NCI-H345 treated with DMSO at 0.1 percent for 48 hours (cell line): ENCODE measurements around the gene CYTH4.
"Not testable (repeated sequence)": the region's sequence is repeated elsewhere in the genome, so short reads cannot be mapped to it uniquely, and the experiment has no call there.

Experiments used
- DNase-seq: peaks from one replicate; lab custom pipeline; 2025; ENCODE audit not compliant: unreplicated experiment; lab: John Stamatoyannopoulos, UW

Gene CYTH4, protein sequence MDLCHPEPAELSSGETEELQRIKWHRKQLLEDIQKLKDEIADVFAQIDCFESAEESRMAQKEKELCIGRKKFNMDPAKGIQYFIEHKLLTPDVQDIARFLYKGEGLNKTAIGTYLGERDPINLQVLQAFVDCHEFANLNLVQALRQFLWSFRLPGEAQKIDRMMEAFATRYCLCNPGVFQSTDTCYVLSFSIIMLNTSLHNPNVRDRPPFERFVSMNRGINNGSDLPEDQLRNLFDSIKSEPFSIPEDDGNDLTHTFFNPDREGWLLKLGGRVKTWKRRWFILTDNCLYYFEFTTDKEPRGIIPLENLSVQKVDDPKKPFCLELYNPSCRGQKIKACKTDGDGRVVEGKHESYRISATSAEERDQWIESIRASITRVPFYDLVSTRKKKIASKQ

DNA sequence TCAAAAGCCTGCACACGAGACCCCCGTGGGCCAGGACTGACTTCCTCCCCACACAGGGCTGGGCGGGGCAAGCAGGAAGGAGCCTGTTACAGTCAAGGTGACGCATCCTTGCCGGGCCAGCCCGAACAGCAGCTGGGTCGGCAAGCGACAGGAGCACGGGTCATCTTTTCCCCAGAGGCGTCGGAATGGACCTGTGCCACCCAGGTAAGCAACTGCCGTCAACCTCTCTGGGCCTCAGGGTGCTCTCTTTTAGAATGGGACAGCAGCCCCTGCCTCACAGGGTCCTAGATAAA is at the start of gene CYTH4:
Gene CYTH4, plus strand, starts transcription at position 124 of the 293 bp plus-strand sequence. Its CDS starts 62 bp downstream, at position 186.
- no peak for DNase-seq

DNA sequence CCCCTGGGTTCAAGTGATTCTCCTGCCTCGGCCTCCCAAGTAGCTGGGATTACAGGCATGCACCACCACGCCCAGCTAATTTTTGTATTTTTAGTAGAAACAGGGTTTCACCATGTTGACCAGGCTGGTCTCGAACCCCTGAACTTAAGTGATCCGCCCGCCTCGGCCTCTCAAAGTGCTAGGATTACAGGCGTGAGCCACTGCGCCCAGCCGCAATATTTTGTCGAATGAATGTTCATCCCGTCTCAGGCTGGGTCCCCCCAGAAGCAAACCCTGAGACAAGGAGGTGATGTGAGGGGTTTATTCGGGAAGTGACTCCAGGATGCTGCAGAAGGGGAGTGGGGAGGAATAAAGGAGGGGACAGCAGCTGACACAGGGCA is 48.9 kb upstream of the CYTH4 start:
- not testable (repeated sequence) for DNase-seq

DNA sequence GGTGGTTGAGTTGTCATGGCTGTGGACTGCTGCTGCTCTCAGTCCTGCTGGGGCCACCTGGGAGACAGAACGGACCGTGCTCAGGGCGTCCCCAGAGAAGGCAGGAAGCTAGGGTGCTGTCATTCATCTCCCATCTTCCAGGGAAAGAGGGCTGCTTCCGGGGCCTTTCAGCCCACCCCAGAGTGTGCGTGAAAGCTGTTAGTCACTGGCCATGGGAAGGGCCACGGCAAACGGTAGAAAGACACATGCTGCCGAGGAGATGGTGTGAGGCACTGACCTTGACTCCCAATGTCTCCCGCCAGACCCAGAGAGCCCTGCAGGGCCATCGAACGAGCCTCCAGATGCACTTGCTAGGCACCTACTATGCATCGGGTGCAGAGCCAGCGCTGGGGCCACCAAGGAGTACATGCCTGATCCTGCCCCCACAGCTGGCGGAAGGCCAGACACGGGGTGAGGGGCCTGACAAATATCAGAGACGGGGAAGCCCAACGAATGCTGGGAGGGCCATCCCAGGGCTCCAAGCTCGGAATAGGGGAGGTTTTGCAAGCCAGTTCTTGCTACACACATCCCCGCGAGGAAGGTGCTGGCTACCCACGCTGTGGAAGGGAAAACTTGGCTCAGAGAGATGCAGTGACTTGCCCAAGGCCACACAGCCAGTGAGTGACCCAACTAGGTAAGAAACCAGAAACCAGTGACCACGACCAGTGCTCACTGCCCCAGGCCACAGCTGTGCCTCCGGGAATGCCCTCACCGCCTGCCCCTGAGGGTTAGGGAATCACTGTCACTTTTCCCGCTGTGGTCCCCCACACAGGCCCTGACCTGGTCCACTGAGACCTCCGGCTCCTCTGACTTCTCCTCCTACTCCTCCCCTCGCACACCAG is 48.3 kb upstream of the CYTH4 start:
- DNase-seq = no peak

DNA sequence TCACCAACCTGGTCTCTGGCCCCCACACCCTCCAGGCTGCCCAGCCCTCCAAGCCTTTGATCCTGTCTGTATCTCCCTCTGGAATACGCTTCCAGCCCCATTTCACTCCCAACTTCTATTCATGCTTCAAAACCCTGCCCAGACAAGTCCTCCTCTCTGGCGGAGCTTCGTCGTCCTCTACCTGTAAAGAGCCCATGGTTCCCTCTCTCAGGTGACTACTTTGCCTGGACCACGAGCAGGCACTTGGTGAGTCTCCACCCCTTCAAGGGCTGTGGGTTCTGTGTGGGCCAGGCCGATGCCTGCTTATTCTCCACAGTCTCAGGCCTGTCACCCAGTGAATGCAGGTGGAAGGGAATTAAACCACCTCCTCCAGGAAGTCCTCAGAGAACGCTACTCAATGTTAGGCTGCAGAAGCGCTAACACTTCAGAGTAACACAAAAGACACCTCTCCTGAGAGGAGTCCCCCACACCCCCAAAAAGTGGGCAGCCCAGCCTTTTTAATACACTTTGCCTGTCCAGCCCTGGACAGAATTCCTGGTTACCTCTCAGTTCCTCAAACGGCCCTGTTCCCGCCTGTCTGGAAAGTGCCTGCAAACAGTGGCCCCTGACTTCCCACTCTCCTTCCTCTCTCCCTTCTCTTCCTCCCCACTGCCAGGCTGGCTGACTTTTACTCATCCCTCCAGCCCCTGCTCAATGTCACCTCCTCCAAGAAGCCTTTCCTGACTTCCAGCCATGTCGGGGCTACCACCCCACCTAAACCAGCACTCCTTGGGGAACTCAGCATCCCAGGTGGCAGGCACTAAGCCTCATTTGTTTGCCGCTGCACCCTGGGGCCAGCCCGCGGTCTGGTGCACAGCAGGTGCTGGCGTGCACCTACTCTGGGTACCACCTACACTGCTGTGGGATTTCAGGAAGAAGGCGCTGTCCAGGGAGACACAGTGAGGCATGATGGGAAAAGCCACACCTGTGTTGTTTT is 47.3 kb upstream of the CYTH4 start:
- DNase-seq = no peak

DNA sequence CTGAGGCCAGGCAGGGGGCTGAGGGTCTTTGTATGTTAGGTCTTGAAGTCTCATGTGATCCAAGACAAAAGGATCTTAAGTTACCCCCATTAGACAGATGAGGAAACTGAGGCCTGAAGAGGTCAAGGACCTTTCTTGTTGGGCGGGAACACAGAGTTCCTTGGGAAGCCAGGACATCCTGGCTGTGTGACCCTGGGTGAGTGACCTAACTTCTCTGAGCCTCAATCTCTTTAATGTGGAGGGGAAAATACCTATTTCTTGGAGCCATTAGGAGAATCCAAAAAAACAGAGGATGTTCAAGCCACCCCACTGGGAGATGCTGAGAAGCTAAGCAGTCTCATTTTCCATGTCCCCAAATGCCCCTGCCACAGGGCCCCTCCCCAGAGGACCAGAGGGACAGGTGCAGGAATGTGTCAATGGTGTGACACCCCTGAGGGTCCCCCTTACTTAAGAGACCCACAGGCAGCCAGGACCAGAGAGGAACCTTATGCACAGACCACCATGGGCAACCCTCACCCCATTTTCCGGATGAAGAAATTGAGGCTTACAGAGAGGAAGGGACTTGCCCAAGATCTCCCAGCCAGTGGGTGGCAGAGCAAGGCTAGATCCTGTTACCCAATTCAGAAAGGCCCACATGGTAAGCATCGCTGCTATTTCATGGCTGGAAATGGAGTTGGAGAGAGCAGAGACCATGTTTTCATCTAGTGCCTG is 46.3 kb upstream of the CYTH4 start:
- no peak for DNase-seq

DNA sequence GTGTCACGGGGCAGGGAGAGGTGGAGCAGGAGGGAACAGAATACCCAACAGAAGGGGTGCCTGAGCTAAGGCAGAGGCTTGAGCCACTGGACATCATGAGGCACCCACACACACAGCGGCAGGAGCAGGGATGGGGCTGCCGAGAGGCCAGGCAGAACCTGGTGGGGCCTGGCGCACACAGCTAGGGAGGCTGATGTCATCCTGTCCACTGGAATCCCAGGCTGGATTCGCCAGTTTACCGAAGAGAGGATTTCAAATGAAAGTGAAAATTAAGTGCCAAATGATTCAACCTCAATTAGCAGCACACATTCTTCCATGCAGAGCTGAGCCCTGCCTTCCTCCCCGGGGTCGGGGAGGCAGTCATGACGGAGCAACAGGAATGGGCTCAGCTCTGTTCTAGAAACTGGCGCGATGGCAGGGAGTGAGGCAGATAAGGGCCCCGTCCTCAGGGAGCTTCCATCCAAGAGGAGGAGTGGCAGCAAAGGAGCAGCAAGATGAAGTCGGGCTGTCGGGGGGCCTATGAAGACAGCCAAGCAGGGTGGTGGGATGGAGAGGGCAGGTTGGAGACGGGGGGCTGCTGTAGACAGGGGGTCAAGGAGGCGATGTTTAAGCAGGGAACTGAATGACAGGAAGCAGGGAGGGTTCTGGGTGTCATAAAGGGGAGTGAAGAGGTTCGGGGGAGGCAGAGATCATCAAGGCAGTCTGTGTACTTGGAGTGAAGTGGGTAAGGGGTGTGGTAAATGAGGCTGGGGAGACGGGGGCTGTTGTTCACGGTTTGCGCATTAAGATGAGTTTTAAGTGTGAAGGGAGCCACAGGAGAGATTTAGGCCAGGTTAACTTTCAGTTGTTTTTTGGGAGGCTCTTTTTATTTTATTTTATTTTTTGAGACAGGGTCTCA is 44.7 kb upstream of the CYTH4 start:
- no peak for DNase-seq

DNA sequence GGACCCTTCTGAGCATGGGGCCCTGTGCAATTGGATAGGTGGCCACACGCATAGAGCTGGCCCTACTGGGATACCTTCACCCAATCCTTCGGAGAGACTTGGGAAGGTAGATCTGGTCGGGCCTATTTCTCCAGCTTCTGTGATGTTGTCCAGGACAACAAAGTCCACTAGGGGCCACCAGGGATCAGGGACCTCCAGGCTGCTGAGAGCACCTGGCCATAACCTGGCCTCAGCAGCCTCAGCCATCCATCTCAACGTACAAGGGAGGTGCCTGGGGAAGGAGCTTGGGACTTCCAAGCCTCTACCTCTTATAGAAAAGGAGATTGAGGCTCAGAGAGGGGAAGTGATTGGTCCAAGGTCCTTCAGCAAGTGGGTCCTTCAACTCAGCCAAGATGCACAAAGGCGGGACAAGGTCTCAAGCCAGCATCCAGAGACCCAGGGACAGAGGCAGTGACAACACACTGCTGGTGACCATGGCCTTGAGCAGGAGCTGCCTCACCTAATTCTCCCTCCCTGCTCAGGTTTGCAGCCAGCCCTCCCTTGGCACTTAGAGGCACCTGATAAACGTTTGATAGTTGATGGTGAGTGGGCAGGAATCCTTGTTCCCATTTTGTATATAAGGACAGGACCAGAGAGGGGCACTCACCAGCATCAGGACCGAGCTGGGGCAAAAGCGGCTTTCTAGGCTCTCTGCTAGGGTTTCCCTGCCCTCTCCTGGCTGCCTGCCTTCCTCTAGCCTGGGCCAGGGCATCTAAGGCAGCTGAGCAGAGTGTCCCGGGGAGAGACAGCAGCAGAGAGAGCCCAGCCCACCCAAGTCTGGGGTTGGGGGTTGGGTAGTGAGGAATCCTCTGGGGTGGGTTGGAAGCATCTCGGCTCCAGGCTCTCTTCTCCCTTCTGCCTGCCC is 42.7 kb upstream of the CYTH4 start:
- DNase-seq = no peak

DNA sequence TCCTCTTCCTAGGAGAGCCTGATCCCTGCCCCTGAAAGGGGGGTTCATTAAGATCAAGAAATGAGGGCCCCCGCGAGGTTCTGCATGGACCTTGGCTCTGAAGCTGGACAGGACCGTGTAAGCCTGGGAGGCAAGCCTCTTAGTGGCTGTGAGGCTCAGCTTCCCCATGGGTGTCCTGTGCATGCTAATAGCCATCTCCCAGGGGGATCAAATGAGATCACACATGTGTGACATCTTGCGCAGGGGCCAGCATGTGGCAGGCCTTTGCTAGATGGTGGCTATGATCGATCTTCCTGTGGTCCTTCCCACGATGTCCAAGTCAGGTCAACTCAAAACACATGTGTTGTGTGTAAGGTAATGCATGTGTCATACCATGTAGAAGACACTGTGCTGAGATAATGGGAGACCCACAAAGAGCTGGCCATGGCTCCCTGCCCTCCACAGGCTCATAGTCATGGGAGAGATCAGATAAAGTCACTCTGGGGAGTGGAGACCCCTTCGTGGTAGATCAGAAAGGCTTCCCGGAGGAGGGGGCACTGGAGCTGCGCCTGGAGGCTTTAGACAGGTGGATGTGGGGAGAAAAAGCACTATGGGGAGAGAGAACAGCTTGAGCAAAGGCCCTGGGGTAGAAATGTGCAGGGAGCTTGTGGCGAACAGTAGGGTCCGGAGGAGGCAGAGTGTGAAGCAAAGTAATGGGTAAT is 41.9 kb upstream of the CYTH4 start:
- DNase-seq = no peak

DNA sequence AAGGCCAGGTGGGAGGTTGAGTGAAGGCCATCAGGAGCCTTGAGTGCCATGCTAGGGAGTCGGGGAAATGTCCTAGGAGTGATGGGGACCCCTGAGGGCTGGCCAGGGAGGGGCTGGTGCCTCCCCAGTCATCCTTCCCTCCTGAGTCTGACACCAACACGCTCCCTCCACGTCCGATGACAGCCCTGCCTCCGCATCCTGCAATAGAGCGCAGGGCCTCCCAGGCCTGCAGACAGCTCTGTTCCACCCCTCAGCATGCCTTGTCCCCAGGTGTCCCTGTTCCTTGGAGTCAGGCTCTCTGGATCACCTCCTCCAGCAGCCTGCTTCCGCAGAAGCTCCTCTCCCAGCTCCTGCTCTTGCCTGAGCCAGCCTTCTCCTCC is 41.4 kb upstream of the CYTH4 start:
- DNase-seq = no peak

DNA sequence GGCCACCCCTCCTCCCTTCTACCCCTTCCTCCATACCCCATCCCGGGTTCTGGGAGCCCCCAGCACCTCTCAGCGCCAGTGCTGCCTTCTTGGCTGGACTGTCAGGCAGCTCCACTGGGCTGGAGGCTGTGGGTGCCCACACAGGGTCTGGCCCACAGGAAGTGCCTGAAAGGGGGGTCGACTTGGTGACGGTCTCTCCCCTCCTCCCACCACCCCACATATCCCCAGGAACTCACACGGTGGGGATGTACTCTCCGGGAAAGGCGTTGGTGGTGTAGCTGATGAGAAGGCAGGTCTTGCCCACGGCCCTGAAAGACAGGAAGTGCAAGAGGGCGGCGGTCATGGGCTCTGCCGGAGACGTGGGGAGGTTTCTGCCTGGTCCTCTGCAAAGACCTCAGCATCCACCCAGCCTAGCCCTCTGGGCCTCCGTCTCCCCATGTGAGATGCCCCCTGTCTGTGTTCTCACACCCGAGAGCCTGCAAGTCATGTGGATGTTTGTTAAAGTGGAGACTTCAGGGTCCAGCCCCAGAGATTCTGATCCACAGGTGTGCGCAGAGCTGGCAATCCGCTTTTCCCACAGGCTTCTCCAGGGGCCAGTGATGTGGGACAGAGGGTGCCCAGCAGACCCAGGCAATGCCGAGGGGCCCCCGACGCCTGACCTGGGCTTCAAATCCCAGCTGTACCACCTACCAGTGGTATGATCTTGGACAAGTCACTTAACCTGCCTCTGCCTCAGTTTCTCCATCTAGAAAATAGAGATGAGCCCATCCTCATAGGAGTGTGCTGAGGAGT is 40.8 kb upstream of the CYTH4 start:
- no peak for DNase-seq

DNA sequence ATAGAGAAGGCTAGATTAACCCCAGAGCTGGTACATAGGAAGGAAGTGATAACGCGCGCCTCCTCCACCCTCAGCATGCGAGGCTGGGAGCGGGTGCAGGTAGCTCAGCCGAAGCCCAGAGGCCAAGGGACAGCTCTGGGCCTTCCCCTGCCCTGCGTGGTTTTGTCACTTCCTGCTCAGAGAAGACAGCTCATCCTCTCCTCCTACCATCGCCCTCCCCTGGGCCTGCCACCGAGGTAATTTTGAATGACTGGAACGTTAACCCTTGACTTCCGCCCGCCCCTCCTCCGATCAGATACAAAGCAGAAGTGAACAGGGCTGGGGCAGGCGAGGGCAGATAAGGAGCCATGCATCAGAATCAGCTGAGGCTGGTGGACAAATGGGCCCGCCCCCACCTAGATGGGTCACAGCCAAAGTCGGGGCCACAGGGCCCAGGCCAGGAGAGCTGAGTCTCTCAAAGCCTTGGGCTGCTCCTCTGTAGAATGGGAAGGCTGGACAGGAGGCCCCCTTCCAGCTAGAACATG is 39.9 kb upstream of the CYTH4 start:
- no peak for DNase-seq

DNA sequence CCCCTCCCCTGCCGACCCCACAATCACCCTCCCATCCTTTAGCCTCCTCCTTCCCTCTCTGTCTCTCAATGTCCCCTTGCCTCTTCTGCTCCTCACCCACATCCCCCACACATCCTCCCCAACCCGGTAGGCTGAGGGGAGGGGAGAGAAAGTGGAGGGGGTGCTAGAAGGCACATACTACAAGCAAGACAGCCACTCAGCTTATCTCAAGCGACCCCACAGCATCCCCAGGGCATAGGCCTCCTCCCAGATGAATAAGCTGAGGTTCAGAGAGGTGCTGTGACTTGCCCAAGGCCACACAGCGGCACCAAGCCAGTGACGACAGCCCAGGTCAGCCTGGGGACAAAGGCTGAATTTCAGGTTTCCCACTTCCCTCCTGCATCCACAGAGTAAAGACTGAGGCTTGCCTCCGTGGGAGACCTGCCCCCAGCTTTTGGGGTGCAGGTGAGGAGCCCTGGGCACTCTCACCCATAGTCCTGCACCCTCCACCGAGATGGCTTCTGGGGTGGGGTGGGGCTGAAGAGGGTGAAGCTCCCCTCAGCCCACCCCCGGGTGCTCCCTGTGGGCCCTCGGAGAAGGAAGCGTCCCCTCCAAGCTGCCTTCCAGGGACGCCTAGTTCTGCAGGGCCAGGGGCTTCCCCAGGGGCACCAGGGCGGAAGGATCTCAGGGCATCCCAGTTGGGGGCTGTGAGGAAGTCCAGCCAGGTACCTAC is 38.8 kb upstream of the CYTH4 start:
- DNase-seq = no peak

DNA sequence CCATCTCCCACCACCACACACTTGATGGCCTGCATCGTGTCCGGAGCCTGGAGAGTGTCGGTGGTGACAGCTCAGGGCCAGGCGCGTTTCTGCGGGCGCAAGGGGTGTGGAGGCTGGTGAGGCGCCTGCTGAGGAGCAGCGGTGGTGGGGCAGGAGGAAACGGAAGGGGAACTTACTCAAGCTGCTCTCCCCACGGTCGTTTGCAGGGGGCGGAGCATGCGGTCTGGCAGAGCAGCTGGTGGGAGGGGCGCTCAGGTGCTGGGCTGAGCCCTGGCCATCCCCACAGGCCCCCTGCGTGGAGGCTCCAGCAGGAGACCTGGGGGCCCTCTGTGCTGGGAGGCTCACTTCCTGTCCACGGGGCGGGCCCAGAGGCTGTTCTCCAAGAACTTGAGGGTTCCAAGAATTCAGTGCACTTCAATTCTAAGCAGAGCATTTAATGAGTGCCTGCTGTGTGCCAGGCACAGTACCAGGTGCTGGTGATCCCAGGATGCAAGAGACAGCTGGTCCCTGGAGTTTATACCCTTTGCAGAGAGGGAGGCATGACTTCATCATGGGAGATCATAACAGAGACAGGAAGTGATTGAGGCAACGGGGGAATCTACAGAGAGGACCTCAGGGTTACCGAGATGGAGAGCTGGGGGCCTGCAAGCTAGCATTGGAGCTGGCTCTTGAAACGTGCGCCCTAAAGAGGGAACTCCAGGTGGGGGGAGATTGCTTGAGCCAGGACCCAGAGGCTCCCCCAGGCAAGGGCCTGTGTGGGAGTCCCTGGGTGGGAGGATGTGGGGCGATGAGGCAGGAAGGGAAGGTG is 38.0 kb upstream of the CYTH4 start, which contains the start of gene RAC2:
Gene RAC2, minus strand, starts transcription at position 156 of the 808 bp plus-strand sequence. Its CDS starts 121 bp downstream, at position 35.
- no peak for DNase-seq

DNA sequence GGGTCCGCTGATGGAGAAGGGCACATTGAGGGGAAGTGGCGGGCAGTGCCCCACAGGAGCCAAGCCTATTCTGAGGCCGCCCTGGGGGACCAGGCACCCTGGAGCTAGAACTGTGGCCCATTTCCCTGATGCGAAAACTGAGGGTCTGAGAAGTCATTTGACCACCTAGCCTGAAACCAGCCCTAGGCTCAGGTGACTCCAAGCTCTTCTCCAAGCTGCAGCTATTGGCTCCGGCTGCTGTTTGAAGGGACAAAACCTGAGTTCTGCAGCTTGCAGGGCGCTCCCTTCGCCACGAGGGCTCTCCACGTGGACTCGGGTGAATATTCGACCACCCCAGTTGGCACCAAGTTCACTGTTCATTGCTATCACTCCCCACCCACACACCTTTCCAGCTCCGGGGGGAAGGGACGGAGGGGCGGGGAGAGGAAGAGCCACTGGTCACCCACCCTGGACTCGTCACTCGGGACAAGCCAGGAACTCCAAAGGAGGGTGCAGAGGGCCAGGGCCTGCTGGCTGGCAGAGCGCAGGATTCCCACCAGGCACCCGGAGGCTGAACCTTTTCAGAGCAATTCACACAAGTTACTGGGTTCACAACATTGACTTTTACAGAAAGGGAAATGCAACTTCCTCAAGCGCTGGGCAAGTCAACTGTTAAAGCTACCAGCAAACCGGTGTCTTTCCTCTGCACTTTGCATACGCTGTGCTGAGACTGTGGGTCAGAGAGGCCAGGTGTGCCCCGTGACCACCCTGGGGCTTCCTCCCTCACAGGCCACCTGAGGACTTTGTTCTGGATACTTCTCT is 37.2 kb upstream of the CYTH4 start:
- DNase-seq = no peak

DNA sequence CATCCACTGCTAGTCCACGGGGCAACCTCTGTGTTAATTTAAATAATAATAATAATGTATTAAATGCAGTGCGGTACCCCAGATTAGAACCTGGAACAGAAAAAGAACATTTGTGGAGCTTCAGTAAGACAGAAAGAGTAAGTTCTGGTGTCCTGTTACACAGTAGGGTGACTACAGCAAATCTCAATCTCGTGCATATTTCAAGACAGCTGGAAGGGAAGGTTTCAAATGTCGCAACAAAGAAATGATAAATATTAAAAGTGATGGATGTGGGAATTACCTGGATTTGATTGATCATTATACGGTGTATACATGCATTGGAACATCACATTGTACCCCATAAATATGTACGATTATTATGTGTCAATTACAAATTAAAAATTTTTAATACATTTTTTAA is 36.6 kb upstream of the CYTH4 start:
- DNase-seq = no peak
